ENCODE results near the gene BAHCC1. TPM values are rescaled to one million over a fixed set of nuclear protein-coding genes. Genes with fewer than 3 reads are reported as not detected.

BAHCC1 gene
- total and polyA plus RNA-seq, 2 of the 4 experiments (the other 2 are of a cell fraction), result 0.36 to 7.8 TPM

- no peak for TF ChIP-seq BHLHE40 (IDR thresholded peaks at IDR 0.05; ENCODE audit: low read depth, low read length)
Measured at GRCh38 chr17:81408049-81408448, 12.8 kb downstream of the BAHCC1 start (continued).

- Histone ChIP-seq H3K18ac (ENCODE audit: low read depth, low read length) (no peak overlapping the region), H4K91ac (ENCODE audit: insufficient read depth, low read depth, low read length) (no peak overlapping the region), H3K56ac (ENCODE audit: extremely low read depth, insufficient read depth, low read length) (no peak overlapping the region), H4K8ac (ENCODE audit: low read depth in 2 of 2, low read length in 2 of 2) (no peak overlapping the region), H2BK20ac (ENCODE audit: low read depth, low read length) (no peak overlapping the region), H3K4me2 (ENCODE audit: low read depth, low read length) (no peak overlapping the region), H2AK9ac (replicated peaks; ENCODE audit: low read depth, low read length, poor library complexity) (no peak overlapping the region), H3K23ac (ENCODE audit: low read depth, low read length) (no peak overlapping the region), H2BK5ac (ENCODE audit: low read depth, low read length, poor library complexity, severe bottlenecking) (no peak overlapping the region), H3K4me1 (ENCODE audit: control insufficient read depth, insufficient read depth, low read length) (peaks cover 21% of the 10 kb centered on the region), H3K4ac (ENCODE audit: low read depth, low read length) (no peak overlapping the region), H3K27ac (ENCODE audit: insufficient read depth, low read length) (no peak overlapping the region), H2AFZ (replicated peaks; ENCODE audit: low read length, poor library complexity) (no peak overlapping the region), H3K9me1 (ENCODE audit: insufficient read depth, low read length) (peaks cover 3% of the 10 kb centered on the region; the same call in 1 of the 2 replicates), H3K36me3 (ENCODE audit: control insufficient read depth, insufficient read depth, low read length) (0 out of 2 replicates have a peak, but pooled peaks cover 2% of the 10 kb centered on the region), H3K27me3 (ENCODE audit: control insufficient read depth, insufficient read depth, low read length) (no peaks in the 10 kb centered on the region), H3K14ac (replicated peaks; ENCODE audit: low read depth, low read length) (no peak overlapping the region), H2AK5ac (ENCODE audit: low read depth, low read length) (no peak overlapping the region), H3K9me3 (ENCODE audit: control insufficient read depth, insufficient read depth, low read length) (no peaks in the 10 kb centered on the region), H2BK15ac (ENCODE audit: low read depth, low read length) (no peak overlapping the region), H3K4me3 (ENCODE audit: insufficient read depth, low read depth, low read length) (no peak overlapping the region), H3K9ac (ENCODE audit: low read depth, low read length) (no peak overlapping the region), H2BK120ac (ENCODE audit: low read depth, low read length) (no peak overlapping the region), H3K79me1 (ENCODE audit: low read depth in 1 of 2, low read length in 2 of 2) (peaks cover 0 to 61% of the 10 kb centered on the region in 2 experiments; a peak in 2 of 4 replicates), H4K20me1 (ENCODE audit: insufficient read depth, low read length) (peaks cover 19% of the 10 kb centered on the region), H4K5ac (ENCODE audit: low read depth, low read length) (no peak overlapping the region)
- in situ Hi-C loops (cut with MboI; ENCODE audit: low sequenced_read_pairs), result loop anchor here (5.0 kb wide), 1 partner anchor 73 kb away; no protein-coding TSS in a partner anchor
- TF ChIP-seq POLR2A (IDR thresholded peaks at IDR 0.05; ENCODE audit: low read depth, low read length) (no peak), USF2 (IDR thresholded peaks at IDR 0.05; ENCODE audit: low read depth, low read length) (no peak), FOS (IDR thresholded peaks at IDR 0.05; ENCODE audit: low read depth, low read length) (no peak), NFE2L2 (IDR thresholded peaks at IDR 0.05; ENCODE audit: low read depth, low read length) (no peak), RCOR1 (IDR thresholded peaks at IDR 0.05; ENCODE audit: insufficient replicate concordance, low read length) (no peak), MAZ (IDR thresholded peaks at IDR 0.05; ENCODE audit: borderline replicate concordance, low read depth, low read length) (no peak), CEBPB (IDR thresholded peaks at IDR 0.05; ENCODE audit: low read depth, low read length) (no peak), CTCF (conservative IDR thresholded peaks at IDR 0.05; ENCODE audit: low read depth, low read length) (no peak), RAD21 (IDR thresholded peaks at IDR 0.05; ENCODE audit: low read length) (no peak), RFX5 (IDR thresholded peaks at IDR 0.05; ENCODE audit: low read depth, low read length) (no peak)
- TF ChIP-seq, protein P1, sequence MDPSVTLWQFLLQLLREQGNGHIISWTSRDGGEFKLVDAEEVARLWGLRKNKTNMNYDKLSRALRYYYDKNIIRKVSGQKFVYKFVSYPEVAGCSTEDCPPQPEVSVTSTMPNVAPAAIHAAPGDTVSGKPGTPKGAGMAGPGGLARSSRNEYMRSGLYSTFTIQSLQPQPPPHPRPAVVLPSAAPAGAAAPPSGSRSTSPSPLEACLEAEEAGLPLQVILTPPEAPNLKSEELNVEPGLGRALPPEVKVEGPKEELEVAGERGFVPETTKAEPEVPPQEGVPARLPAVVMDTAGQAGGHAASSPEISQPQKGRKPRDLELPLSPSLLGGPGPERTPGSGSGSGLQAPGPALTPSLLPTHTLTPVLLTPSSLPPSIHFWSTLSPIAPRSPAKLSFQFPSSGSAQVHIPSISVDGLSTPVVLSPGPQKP (IDR thresholded peaks at IDR 0.05; ENCODE audit: borderline replicate concordance, low read depth, low read length), result no peak
- dilution Hi-C loops (cut with HindIII; ENCODE audit: low sequenced_read_pairs, unreplicated experiment), result no loop called here
- no peak for ATAC-seq (ENCODE audit: low read depth)
- intact Hi-C loops (cut with micrococcal nuclease), result no loop called here
- DNase-seq, result no peak
- POLR2A ChIA-PET (ENCODE audit: unreplicated experiment), result no interaction called here
- no TSS peak for BruUV-seq (replicated peaks)
- CTCF ChIA-PET, result no interaction called here
- 80% methylated on average over 13 of the region's 27 CpGs; no CpG with 5 or more reads in 1 of the 2 experiments for WGBS, 2 experiments (ENCODE audit: extremely low coverage in 2 of 2, insufficient read length in 1 of 2)
Measured at GRCh38 chr17:81409190-81409935, 14.1 kb downstream of the BAHCC1 start.
